Neural progenitor cell (in vitro differentiated cells): Measurements from ENCODE around the gene PGAP3.

Experiments
- CTCF ChIP-seq: fragments of 200-600 bp; sonication (generic); IDR thresholded peaks from 2 replicates; pipeline ENCODE4 v1.5.1; 2017; ENCODE audit warnings: antibody characterized with exemption, mild to moderate bottlenecking
- EZH2 ChIP-seq: fragments of 200-600 bp; sonication (generic); IDR thresholded peaks from 2 replicates; pipeline ENCODE4 v1.6.1; 2017; ENCODE audit warnings: antibody characterized with exemption, mild to moderate bottlenecking, moderate library complexity
- EZH2phosphoT487 ChIP-seq: fragments of 200-600 bp; sonication (generic); IDR thresholded peaks from 2 replicates; pipeline ENCODE4 v1.6.1; 2017; ENCODE audit warnings: antibody characterized with exemption

- TF ChIP-seq CTCF (no peak), EZH2phosphoT487 (no peak), EZH2 (no peak)
Observed at GRCh38 chr17:39622380-39623006, 65.4 kb downstream of the PGAP3 start.
